NCI-H2029 treated with DMSO at 0.1 percent for 48 hours (cell line): ENCODE data around the gene DRICH1.
"Not testable (repeated sequence)": the region's sequence is repeated elsewhere in the genome, so short reads cannot be mapped to it uniquely, and the experiment has no call there.

Source experiments
- DNase-seq: peaks from one replicate; lab custom pipeline; 2025; lab: John Stamatoyannopoulos, UW

Gene DRICH1

GRCh38 chr22:23649071-23649501, 17.0 kb upstream of the DRICH1 start:
- DNase-seq, result no peak

GRCh38 chr22:23646526-23646925, 14.4 kb upstream of the DRICH1 start:
- DNase-seq, result not testable (repeated sequence)

- DNase-seq, result not testable (repeated sequence)
Measured at GRCh38 chr22:23640206-23640605, 8.1 kb upstream of the DRICH1 start.

GRCh38 chr22:23639661-23640060, 7.5 kb upstream of the DRICH1 start:
- DNase-seq, result no peak

- DNase-seq, result no peak
Measured at GRCh38 chr22:23638611-23639010, 6.5 kb upstream of the DRICH1 start.

- DNase-seq, result not testable (repeated sequence)
Measured at GRCh38 chr22:23635291-23635690, 3.2 kb upstream of the DRICH1 start.

- DNase-seq, result not testable (repeated sequence)
Measured at GRCh38 chr22:23628056-23628743, 3.9 kb downstream of the DRICH1 start.

GRCh38 chr22:23627401-23628055, 4.6 kb downstream of the DRICH1 start:
- DNase-seq, result not testable (repeated sequence)

GRCh38 chr22:23626286-23626975, 5.7 kb downstream of the DRICH1 start:
- DNase-seq, result no peak

GRCh38 chr22:23622634-23623033, 9.5 kb downstream of the DRICH1 start:
- no peak for DNase-seq

GRCh38 chr22:23621916-23622315, 10.2 kb downstream of the DRICH1 start:
- DNase-seq, result not testable (repeated sequence)

- DNase-seq, result no peak
Measured at GRCh38 chr22:23621082-23621780, 10.9 kb downstream of the DRICH1 start.

- DNase-seq, result no peak
Measured at GRCh38 chr22:23613193-23613972, 18.7 kb downstream of the DRICH1 start.

GRCh38 chr22:23609983-23610781, 21.9 kb downstream of the DRICH1 start:
- no peak for DNase-seq

GRCh38 chr22:23608583-23608982, 23.5 kb downstream of the DRICH1 start:
- DNase-seq, result no peak

- no peak for DNase-seq
Measured at GRCh38 chr22:23606204-23607131, 25.7 kb downstream of the DRICH1 start.

GRCh38 chr22:23604939-23605712, 27.0 kb downstream of the DRICH1 start:
- DNase-seq, result no peak

- DNase-seq, result no peak
Measured at GRCh38 chr22:23603266-23603665, 28.9 kb downstream of the DRICH1 start.
